ACHN (cell line): ENCODE measurements around the gene BTK.

ENCODE experiments used
- DNase-seq: peaks from one replicate; pipeline ENCODE4 v3.0.0-alpha.2; 2015
- in situ Hi-C: cut with HindIII; loops from 2 replicates; pipeline ENCODE4 v1.10.0; 2017; ENCODE audit warnings: low sequenced_read_pairs, low pct_ligation_motif_present, low pct_unique_long_range_greater_than_20kb

Gene BTK

GRCh38 chrX:101385795-101386541 lies at the start of gene BTK:
Gene BTK, minus strand, starts transcription at chrX:101386191. Its CDS starts 10,907 bp downstream, at chrX:101375284.
- DNase-seq: no peak
- in situ Hi-C loops: no loop called here

- DNase-seq: peak; percentile 16
- in situ Hi-C loops: no loop called here
These were observed 44.6 kb upstream of the BTK start for GRCh38 chrX:101430457-101431078.

DNA sequence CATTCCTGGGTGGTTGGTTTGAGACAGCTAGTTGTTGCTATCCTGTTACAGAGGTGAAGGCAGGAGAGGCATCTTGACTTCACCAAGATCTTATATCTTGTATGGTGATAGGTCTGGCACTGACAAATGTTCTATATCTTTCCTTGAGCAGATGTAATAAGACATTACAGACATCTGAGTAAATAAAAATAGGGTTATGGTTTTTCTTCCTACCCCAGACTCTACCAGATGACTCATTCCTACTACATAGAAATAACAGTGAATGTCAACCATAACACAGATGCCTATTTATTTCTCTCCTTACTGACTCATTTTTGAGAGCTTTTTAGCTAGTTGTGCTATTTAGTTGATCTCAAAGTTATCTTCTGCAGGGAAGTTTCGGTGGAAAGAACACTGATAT lies 43.9 kb upstream of the BTK start:
- no peak for DNase-seq
- in situ Hi-C loops: no loop called here

GRCh38 chrX:101427954-101428353 lies 42.0 kb upstream of the BTK start:
- no peak for DNase-seq
- in situ Hi-C loops: no loop called here

DNA sequence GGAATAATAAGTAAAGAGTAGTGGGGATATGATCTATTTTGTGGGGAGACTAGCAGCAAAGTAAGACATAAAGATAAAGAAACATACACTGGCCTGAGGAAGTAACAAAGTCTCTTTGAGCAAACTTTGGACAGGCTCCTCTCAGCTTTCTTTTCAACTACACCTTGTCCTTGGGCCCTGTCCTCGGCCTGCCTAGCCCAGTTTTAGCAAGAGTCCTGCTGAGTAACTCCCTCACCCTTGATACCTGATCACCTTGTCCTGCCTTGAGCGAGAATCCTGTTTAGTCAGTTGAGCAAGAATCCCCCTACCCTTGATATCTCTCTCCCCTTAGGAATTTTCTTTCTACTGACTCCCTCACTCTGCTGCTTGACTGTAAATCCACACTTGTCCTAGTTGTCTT lies 33.5 kb upstream of the BTK start:
- no peak for DNase-seq
- in situ Hi-C loops: no loop called here

GRCh38 chrX:101417981-101418841 lies 32.2 kb upstream of the BTK start:
- in situ Hi-C loops: no loop called here
- peak; percentile 40 for DNase-seq

DNA sequence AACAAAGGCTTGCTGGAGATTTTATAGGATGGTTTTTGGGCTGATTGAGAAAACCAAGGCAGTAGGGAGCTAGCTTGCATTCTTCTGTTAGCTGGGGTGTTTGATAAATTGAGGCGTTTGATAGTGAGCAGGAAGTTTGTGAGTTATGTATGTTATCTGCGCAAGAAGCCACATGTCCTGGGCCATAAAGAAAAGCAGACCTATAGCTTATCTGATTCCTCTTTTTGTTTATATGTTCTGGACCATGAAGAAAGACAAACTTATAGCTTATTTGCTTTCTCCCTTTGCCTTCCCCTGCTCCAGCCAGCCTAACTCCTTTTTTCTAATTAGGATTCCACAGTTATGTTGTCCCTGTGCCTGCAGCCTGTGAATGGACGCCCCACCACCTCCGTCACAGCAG lies 31.2 kb upstream of the BTK start:
- no peak for DNase-seq
- in situ Hi-C loops: no loop called here

DNA sequence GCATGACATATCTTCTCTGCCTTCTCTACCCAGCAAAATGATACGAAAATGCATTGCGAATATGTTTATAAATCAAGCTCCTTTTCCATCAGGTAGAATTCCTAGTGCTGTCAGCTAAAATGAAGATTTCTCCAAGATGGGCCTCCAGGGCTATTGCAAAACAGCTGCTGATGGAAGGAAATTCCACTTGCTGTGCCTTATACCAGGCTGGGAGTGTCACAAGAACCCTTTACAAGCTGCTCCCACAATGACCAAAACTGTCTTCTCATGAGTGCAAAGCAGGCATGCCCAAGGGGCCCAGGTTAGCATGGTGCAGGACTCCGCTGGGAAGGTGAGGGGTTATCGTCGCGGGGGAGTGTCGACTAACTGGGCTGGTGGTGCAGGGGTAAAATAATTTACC lies 30.7 kb upstream of the BTK start:
- in situ Hi-C loops: no loop called here
- no peak for DNase-seq

DNA sequence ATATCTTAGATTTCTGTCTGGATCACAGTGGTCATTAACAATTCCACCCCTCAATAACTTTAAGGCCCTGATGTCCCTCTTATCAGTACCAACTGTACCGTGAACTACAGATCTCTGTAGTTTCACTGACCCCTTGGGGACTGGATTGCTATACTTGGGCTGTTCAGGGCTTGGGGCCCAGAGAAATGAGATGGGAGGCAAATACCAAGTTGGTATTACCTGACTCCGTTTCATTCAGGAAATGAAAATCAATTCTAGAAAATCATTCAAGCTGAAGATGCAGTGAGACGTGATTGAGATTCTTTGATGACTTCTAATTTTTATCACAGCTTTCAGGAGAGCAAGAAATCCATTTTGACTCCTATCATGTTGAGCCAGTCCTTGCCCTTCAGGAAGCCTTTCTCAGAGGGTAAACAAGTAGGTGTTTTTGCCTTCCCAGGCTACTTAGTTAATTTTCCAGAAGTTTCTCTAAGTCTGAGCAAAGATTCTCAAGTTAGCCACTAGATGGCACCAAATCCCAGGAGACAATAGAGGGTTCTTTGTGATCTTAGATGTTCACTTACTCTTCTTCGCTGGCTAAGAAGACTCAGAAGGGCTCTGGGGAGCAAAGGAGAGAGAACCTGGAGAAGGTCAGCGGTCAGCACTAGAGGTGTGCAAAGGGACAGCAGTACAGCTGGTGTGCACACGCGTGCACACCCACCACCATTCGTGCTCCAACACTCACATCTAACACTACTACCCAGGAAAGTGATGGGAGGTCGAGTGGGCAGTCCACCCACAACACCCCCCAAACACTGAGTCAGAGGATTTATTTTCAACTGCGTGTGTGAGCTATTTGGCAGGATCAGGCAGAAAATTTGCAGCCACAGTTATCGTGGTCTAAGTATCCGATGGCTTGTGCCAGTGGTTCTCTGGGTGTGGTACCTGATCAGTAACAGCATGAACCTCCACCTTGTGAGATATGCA lies 29.5 kb upstream of the BTK start:
- in situ Hi-C loops: no loop called here
- peak; percentile 51 for DNase-seq

DNA sequence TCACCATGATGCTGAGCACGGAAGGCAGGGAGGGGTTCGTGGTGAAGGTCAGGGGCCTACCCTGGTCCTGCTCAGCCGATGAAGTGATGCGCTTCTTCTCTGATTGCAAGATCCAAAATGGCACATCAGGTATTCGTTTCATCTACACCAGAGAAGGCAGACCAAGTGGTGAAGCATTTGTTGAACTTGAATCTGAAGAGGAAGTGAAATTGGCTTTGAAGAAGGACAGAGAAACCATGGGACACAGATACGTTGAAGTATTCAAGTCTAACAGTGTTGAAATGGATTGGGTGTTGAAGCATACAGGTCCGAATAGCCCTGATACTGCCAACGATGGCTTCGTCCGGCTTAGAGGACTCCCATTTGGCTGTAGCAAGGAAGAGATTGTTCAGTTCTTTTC lies 26.0 kb upstream of the BTK start:
- DNase-seq: no peak
- in situ Hi-C loops: no loop called here

GRCh38 chrX:101410461-101410860 lies 24.5 kb upstream of the BTK start:
- in situ Hi-C loops: no loop called here
- no peak for DNase-seq

DNA sequence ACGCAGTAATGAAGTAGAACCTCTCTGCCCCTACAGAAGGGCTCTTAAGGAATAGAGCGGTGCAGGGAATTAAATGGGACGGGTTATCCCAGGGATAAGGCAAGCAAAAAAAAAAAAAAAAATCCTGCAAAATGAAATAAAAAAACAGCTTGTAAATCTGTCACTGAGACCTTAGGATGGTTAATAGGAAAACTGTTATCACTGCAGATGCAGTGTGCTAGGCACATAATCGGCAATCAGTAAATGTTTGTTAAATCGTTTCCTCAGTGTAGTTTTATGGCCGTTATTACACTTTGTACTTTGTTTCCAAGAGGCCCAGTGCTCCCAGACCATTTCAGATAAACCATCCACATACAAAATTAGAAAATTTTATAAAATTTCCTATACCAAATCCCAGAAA lies 23.1 kb upstream of the BTK start:
- in situ Hi-C loops: no loop called here
- DNase-seq: no peak

DNA sequence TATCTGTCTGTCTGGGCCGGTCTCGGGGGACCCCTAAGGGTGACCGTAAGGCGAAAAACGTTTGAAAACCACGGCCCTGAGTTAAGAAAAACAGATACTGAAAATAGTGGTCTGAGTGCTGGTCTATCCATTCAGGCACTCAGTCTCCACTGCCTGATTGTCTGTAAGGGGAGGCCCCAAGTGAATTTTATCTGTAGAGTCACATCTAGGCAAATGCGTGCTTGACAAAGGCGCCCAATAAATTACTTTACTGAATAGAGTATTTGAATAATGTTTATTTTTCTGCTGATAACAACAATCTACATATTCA lies 22.5 kb upstream of the BTK start:
- in situ Hi-C loops: no loop called here
- DNase-seq: no peak

DNA sequence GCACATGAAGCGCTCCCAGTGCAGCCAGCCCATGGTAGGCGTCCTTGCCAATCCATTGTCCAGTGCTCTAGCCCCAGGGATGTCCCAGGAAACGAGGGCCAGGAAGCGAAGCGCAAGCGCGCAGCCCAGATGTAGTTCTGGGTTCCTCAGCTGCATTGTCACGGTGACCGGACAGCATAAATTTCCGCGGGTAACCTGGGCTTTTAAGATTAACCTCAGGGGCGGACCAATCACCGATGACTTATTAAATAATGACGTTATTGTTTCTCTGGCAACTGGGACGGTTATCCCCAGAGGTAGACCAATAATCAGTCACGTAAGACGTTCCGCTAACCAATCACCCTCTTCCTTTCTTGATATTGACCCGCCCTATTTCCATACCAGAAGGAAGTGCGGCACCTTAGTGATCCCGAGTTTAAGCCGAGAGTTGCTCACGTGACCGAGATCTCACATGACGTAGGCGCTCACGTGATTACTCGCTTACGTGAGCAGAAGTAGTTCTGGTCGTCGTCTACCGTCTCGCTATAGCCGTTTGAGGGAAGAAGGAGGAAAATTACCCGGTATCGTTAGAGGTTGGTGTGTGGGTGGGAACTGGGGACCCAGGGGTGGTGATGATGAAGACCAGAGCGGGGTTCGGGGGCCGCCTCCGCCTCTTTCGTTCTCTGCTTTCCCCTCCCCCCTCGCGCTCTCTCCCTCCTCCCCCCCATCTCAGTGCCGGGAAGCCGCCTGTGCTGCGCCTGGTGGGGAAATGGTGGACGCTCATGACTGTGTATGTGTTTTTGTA lies 21.9 kb upstream of the BTK start, which contains the start of the genes GLA and HNRNPH2:
GLA (minus strand) TSS at position 178 of the 784 bp plus-strand sequence; CDS start at position 156, 22 bp downstream.
HNRNPH2 (plus strand) TSS at position 475 of the 784 bp plus-strand sequence. CDS start 3,767 bp downstream, outside the sequence.
- in situ Hi-C loops: no loop called here
- peak; percentile 94 for DNase-seq

- in situ Hi-C loops: no loop called here
- no peak for DNase-seq
These were observed 21.3 kb upstream of the BTK start for GRCh38 chrX:101407167-101407747.

GRCh38 chrX:101399825-101400224 lies 13.8 kb upstream of the BTK start:
- no peak for DNase-seq
- in situ Hi-C loops: no loop called here

- in situ Hi-C loops: no loop called here
- no peak for DNase-seq
These were observed 12.7 kb upstream of the BTK start for GRCh38 chrX:101398694-101399093.
